ENCODE measurements around the gene PDCD11.

PDCD11 gene

GRCh38 chr10:103441206-103441605 is 44.8 kb downstream of the PDCD11 start:
- no peaks in the 10 kb centered on the region for H3K27me3 ChIP-seq (ENCODE audit: insufficient read depth, low read depth, severe bottlenecking)
- no peak for DNase-seq
- no peaks in the 10 kb centered on the region for H3K9me3 ChIP-seq (ENCODE audit: severe bottlenecking)
- no peak overlapping the region for H3K4me3 ChIP-seq (ENCODE audit: low read depth, low read length)
- H3K27ac ChIP-seq, result no peak overlapping the region
- no peak for TF ChIP-seq CTCF (IDR thresholded peaks at IDR 0.05; ENCODE audit: low read depth, low read length)
- H3K36me3 ChIP-seq, result peaks cover 92% of the 10 kb centered on the region

- Histone ChIP-seq H3K27ac (no peak overlapping the region), H3K36me3 (peaks cover 90% of the 10 kb centered on the region), H3K27me3 (ENCODE audit: insufficient read depth, low read depth, severe bottlenecking) (no peaks in the 10 kb centered on the region), H3K4me3 (ENCODE audit: low read depth, low read length) (no peak overlapping the region), H3K9me3 (ENCODE audit: severe bottlenecking) (no peaks in the 10 kb centered on the region)
- TF ChIP-seq CTCF (IDR thresholded peaks at IDR 0.05; ENCODE audit: low read depth, low read length), result no peak
- no peak for DNase-seq
These were observed 45.2 kb downstream of the PDCD11 start for GRCh38 chr10:103441611-103442010.

GRCh38 chr10:103442031-103442461 is 45.6 kb downstream of the PDCD11 start:
- Histone ChIP-seq H3K27me3 (ENCODE audit: insufficient read depth, low read depth, severe bottlenecking) (no peaks in the 10 kb centered on the region), H3K36me3 (peaks cover 89% of the 10 kb centered on the region), H3K27ac (no peak overlapping the region), H3K9me3 (ENCODE audit: severe bottlenecking) (no peaks in the 10 kb centered on the region), H3K4me3 (ENCODE audit: low read depth, low read length) (no peak overlapping the region)
- no peak for DNase-seq
- TF ChIP-seq CTCF (IDR thresholded peaks at IDR 0.05; ENCODE audit: low read depth, low read length), result no peak

- H3K27ac ChIP-seq, result no peak overlapping the region
- no peak overlapping the region for H3K4me3 ChIP-seq (ENCODE audit: low read depth, low read length)
- H3K9me3 ChIP-seq (ENCODE audit: severe bottlenecking), result no peaks in the 10 kb centered on the region
- DNase-seq, result no peak
- no peaks in the 10 kb centered on the region for H3K27me3 ChIP-seq (ENCODE audit: insufficient read depth, low read depth, severe bottlenecking)
- TF ChIP-seq CTCF (IDR thresholded peaks at IDR 0.05; ENCODE audit: low read depth, low read length), result no peak
- peaks cover 81% of the 10 kb centered on the region for H3K36me3 ChIP-seq
These were observed 47.2 kb downstream of the PDCD11 start for GRCh38 chr10:103443475-103444185.

- no peak for DNase-seq
- Histone ChIP-seq H3K27ac (no peak overlapping the region), H3K36me3 (peaks cover 72% of the 10 kb centered on the region), H3K9me3 (ENCODE audit: severe bottlenecking) (no peaks in the 10 kb centered on the region), H3K27me3 (ENCODE audit: insufficient read depth, low read depth, severe bottlenecking) (no peaks in the 10 kb centered on the region), H3K4me3 (ENCODE audit: low read depth, low read length) (no peak overlapping the region)
- TF ChIP-seq CTCF (IDR thresholded peaks at IDR 0.05; ENCODE audit: low read depth, low read length), result no peak
These were observed 48.1 kb downstream of the PDCD11 start for GRCh38 chr10:103444478-103444877.

- DNase-seq, result no peak
- Histone ChIP-seq H3K9me3 (ENCODE audit: severe bottlenecking) (no peaks in the 10 kb centered on the region), H3K27ac (no peak overlapping the region), H3K27me3 (ENCODE audit: insufficient read depth, low read depth, severe bottlenecking) (no peaks in the 10 kb centered on the region), H3K4me3 (ENCODE audit: low read depth, low read length) (no peak overlapping the region), H3K36me3 (peaks cover 63% of the 10 kb centered on the region)
- no peak for TF ChIP-seq CTCF (IDR thresholded peaks at IDR 0.05; ENCODE audit: low read depth, low read length)
These were observed 48.9 kb downstream of the PDCD11 start for GRCh38 chr10:103445366-103445765.

All from WERI-Rb-1 (cell line).